Hepatocyte (in vitro differentiated cells): ENCODE measurements around the gene CTBP2. TPM values are rescaled to one million over a fixed set of nuclear protein-coding genes. Genes with fewer than 3 reads are reported as not detected.
A peak's percentile ranks its signal among the peaks of the same experiment; 100 is the strongest.

Experiments
- DNase-seq: peaks from one replicate; pipeline ENCODE4 v3.0.0-alpha.2; 2016; ENCODE audit warnings: low spot score
- H2AFZ ChIP-seq: fragments of 200-600 bp; sonication (generic); 2 replicates; pipeline ENCODE4 v1.6.0; 2016; ENCODE audit warnings: antibody characterized with exemption, mild to moderate bottlenecking
- H3K27ac ChIP-seq: fragments of 200-600 bp; sonication (generic); 2 replicates; pipeline ENCODE4 v1.5.1; 2016; ENCODE audit warnings: mild to moderate bottlenecking
- H3K27me3 ChIP-seq: fragments of 200-600 bp; sonication (generic); 2 replicates; pipeline ENCODE4 v1.6.1; 2016
- H3K36me3 ChIP-seq: fragments of 200-600 bp; sonication (generic); replicated peaks from 2 replicates; pipeline ENCODE4 v1.5.1; 2016; ENCODE audit warnings: low read depth; ENCODE audit not compliant: insufficient read depth
- H3K4me1 ChIP-seq: fragments of 200-600 bp; sonication (generic); 2 replicates; pipeline ENCODE4 v1.5.1; 2016; ENCODE audit warnings: mild to moderate bottlenecking, moderate library complexity; ENCODE audit not compliant: insufficient read depth
- H3K4me2 ChIP-seq: fragments of 200-600 bp; sonication (generic); 2 replicates; pipeline ENCODE4 v1.6.0; 2016
- H3K4me3 ChIP-seq: fragments of 200-600 bp; sonication (generic); 2 replicates; pipeline ENCODE4 v1.5.1; 2016; ENCODE audit warnings: mild to moderate bottlenecking
- H3K79me2 ChIP-seq: fragments of 200-600 bp; sonication (generic); 2 replicates; pipeline ENCODE4 v1.6.0; 2017; ENCODE audit warnings: mild to moderate bottlenecking
- H3K9me2 ChIP-seq: fragments of 200-600 bp; sonication (generic); replicated peaks from 2 replicates; pipeline ENCODE4 v1.6.0; 2017; ENCODE audit warnings: mild to moderate bottlenecking; ENCODE audit not compliant: insufficient read depth
- H3K9me3 ChIP-seq: fragments of 200-600 bp; sonication (generic); 2 replicates; pipeline ENCODE4 v1.5.1; 2016; ENCODE audit warnings: low read depth, mild to moderate bottlenecking
- H4K20me1 ChIP-seq: fragments of 200-600 bp; sonication (generic); 2 replicates; pipeline ENCODE4 v1.6.0; 2016; ENCODE audit warnings: mild to moderate bottlenecking; ENCODE audit not compliant: insufficient read depth, poor library complexity, severe bottlenecking
- CTCF ChIP-seq: fragments of 200-600 bp; sonication (generic); IDR thresholded peaks from 2 replicates; pipeline ENCODE4 v1.5.1; 2016; ENCODE audit warnings: antibody characterized with exemption, mild to moderate bottlenecking; ENCODE audit not compliant: poor library complexity
- EZH2 ChIP-seq: fragments of 200-600 bp; sonication (generic); IDR thresholded peaks from 2 replicates; pipeline ENCODE4 v1.6.1; 2016; ENCODE audit warnings: antibody characterized with exemption, mild to moderate bottlenecking, borderline replicate concordance
- EZH2phosphoT487 ChIP-seq: fragments of 200-600 bp; sonication (generic); IDR thresholded peaks from one replicate; pipeline ENCODE4 v1.6.1; 2018; ENCODE audit warnings: antibody characterized with exemption, mild to moderate bottlenecking, low read depth, moderate library complexity; ENCODE audit not compliant: unreplicated experiment, severe bottlenecking
- WGBS: methylation state at CpG from one replicate; pipeline ENCODE4 v1.1.6; 2016; ENCODE audit warnings: low lambda C conversion rate; ENCODE audit errors: missing lambda C conversion rate; 5-methylcytosine and 5-hydroxymethylcytosine counted together
- polyA plus RNA-seq: library from polyadenylated mRNA; unstranded; fragments of >200 nt; fragmentation: Nextera tagmentation; extraction: Ambion mirVana; gene quantifications from 2 replicates; pipeline ENCODE4 v1.2.1, GENCODE V29; 2016
- total RNA-seq: library from RNA; depleted of rRNA; stranded (reverse); fragments of >200 nt; gene quantifications from 2 replicates; pipeline ENCODE4 v1.2.3, GENCODE V29; 2014

CTBP2 gene
- total and polyA plus RNA-seq, 2 experiments from 2014 or later, result 61.3 to 81.0 TPM

- TF ChIP-seq CTCF, result no peak
- no peak for TF ChIP-seq EZH2phosphoT487
- no peak for TF ChIP-seq EZH2
- H4K20me1 ChIP-seq, result peaks cover 42% of the 10 kb centered on the region
- H3K79me2 ChIP-seq, result peaks cover 98% of the 10 kb centered on the region
Measured at GRCh38 chr10:125013529-125013872, 146.9 kb downstream of the CTBP2 start.

GRCh38 chr10:125012851-125013528 lies 147.4 kb downstream of the CTBP2 start:
- Histone ChIP-seq H2AFZ (no peak overlapping the region), H3K27ac (peak overlapping the region; percentile 71), H3K4me2 (no peak overlapping the region), H3K9me2 (no peaks in the 10 kb centered on the region), H3K79me2 (peaks cover 98% of the 10 kb centered on the region), H3K27me3 (no peaks in the 10 kb centered on the region), H3K4me3 (no peak overlapping the region), H4K20me1 (peaks cover 45% of the 10 kb centered on the region), H3K4me1 (no peaks in the 10 kb centered on the region), H3K9me3 (no peaks in the 10 kb centered on the region), H3K36me3 (no peaks in the 10 kb centered on the region)
- DNase-seq, result no peak
- TF ChIP-seq CTCF (no peak), EZH2phosphoT487 (no peak), EZH2 (no peak)
- 69% methylated on average over 14 of the region's 15 CpGs for WGBS

More at GRCh38 chr10:125013529-125013872, 146.9 kb downstream of the CTBP2 start:
- Histone ChIP-seq H2AFZ (no peak overlapping the region), H3K9me2 (no peaks in the 10 kb centered on the region), H3K4me2 (no peak overlapping the region), H3K4me1 (no peaks in the 10 kb centered on the region), H3K9me3 (no peaks in the 10 kb centered on the region), H3K4me3 (no peak overlapping the region), H3K36me3 (no peaks in the 10 kb centered on the region), H3K27ac (peak overlapping the region; percentile 15), H3K27me3 (no peaks in the 10 kb centered on the region)
- 89% methylated on average over 7 of the region's 7 CpGs for WGBS
- DNase-seq, result no peak

GRCh38 chr10:125011926-125012705 lies 148.2 kb downstream of the CTBP2 start:
- WGBS, result 93% methylated on average over 27 of the region's 27 CpGs
- no peak overlapping the region for H3K4me3 ChIP-seq
- H3K27me3 ChIP-seq, result no peaks in the 10 kb centered on the region
- peaks cover 39% of the 10 kb centered on the region for H4K20me1 ChIP-seq
- DNase-seq, result no peak
- no peaks in the 10 kb centered on the region for H3K9me2 ChIP-seq
- TF ChIP-seq EZH2, result no peak
- no peaks in the 10 kb centered on the region for H3K4me1 ChIP-seq
- peaks cover 97% of the 10 kb centered on the region for H3K79me2 ChIP-seq
- no peak overlapping the region for H3K27ac ChIP-seq
- no peaks in the 10 kb centered on the region for H3K9me3 ChIP-seq
- no peak overlapping the region for H3K4me2 ChIP-seq
- H3K36me3 ChIP-seq, result no peaks in the 10 kb centered on the region
- no peak overlapping the region for H2AFZ ChIP-seq

- no peak overlapping the region for H3K4me2 ChIP-seq
- H3K27me3 ChIP-seq, result no peaks in the 10 kb centered on the region
- H2AFZ ChIP-seq, result no peak overlapping the region
- no peaks in the 10 kb centered on the region for H3K36me3 ChIP-seq
- H3K4me3 ChIP-seq, result no peak overlapping the region
- no peak overlapping the region for H3K27ac ChIP-seq
- TF ChIP-seq CTCF (no peak), EZH2 (no peak), EZH2phosphoT487 (no peak)
- H3K79me2 ChIP-seq, result peaks cover 97% of the 10 kb centered on the region
- H3K9me2 ChIP-seq, result no peaks in the 10 kb centered on the region
- H4K20me1 ChIP-seq, result peaks cover 32% of the 10 kb centered on the region
- 93% methylated on average over 16 of the region's 16 CpGs for WGBS
- no peaks in the 10 kb centered on the region for H3K9me3 ChIP-seq
- H3K4me1 ChIP-seq, result no peaks in the 10 kb centered on the region
- no peak for DNase-seq
Measured at GRCh38 chr10:125011171-125011925, 149.0 kb downstream of the CTBP2 start.
